Measurements from ENCODE around the gene HP1BP3. TPM values are rescaled to one million over a fixed set of nuclear protein-coding genes. Genes with fewer than 3 reads are reported as not detected.

HP1BP3 gene
- total and polyA plus RNA-seq, 4 donors = 34.8 to 115 (median 72.7) TPM

DNA sequence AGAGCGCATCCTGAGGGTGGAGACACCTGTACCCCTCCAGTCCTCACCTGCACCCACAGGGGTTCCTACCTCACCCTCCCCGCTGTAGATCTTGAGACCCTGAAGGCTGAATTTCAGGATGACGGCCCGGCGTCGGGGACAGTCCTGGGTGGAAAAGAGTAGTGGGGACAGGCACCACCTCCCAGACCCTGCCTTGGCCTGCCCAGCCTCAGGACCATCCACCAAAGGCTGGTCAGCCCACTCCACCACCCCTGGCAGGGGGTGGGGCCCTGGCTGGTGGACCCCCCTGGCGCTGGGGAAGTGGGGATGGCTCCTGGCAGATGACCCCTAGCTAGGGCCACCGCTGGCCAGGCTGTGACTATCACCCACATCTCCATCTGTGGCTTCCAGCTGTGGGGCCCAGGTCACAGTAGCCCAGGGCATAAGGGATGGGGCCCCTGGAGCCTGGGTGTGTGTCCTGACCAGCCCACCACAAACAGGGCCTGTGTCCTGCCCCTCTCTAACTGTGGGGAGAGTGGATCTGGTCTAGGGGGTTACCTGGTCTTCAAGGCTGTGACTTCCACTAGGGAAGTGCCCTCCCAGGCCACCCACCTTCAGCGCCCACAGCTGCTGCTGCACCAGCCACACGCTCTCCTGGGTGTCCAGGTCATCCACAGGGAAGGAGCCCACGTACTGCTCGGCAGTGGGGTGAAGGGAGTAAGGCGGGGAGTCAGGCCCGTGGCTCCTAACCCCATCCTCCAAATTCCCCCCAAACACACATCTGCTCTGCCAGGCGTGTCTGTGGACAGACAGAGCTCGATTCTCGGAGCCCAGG, 60.0 kb downstream of the HP1BP3 start:
- Histone ChIP-seq H3K4me3 (ENCODE audit: low read depth in 1 of 3, low read length in 3 of 3) (no peak overlapping the region), H3K4me1 (ENCODE audit: control insufficient read depth in 4 of 4, insufficient read depth in 4 of 4, low read length in 3 of 4) (peaks cover 0 to 6% (median 4%) of the 10 kb centered on the region in 4 donors), H3K27ac (ENCODE audit: low read depth in 1 of 2, low read length in 2 of 2) (no peak overlapping the region), H3K36me3 (ENCODE audit: control insufficient read depth in 4 of 4, insufficient read depth in 3 of 4, low read depth in 1 of 4, low read length in 3 of 4) (no peaks in the 10 kb centered on the region), H3K9ac (ENCODE audit: low read depth in 1 of 2, low read length in 2 of 2) (no peak overlapping the region), H3K27me3 (ENCODE audit: control insufficient read depth in 4 of 4, insufficient read depth in 4 of 4, low read length in 3 of 4) (no peaks in the 10 kb centered on the region), H3K9me3 (ENCODE audit: control insufficient read depth in 4 of 4, low read length in 3 of 4) (no peaks in the 10 kb centered on the region)
- TF ChIP-seq HNF4A (conservative IDR thresholded peaks at IDR 0.05) (no peak), NR2F2 (IDR thresholded peaks at IDR 0.05) (no peak), JUND (IDR thresholded peaks at IDR 0.05) (no peak), FOXA1 (IDR thresholded peaks at IDR 0.05) (no peak), GABPA (IDR thresholded peaks at IDR 0.05 in 1 of 2, conservative IDR thresholded peaks at IDR 0.05 in 1 of 2) (no peak), HNF4G (IDR thresholded peaks at IDR 0.05) (no peak), EGR1 (IDR thresholded peaks at IDR 0.05; ENCODE audit: low read depth in 2 of 2) (no peak)
- TF ChIP-seq, protein P1, sequence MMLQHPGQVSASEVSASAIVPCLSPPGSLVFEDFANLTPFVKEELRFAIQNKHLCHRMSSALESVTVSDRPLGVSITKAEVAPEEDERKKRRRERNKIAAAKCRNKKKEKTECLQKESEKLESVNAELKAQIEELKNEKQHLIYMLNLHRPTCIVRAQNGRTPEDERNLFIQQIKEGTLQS (IDR thresholded peaks at IDR 0.05) = no peak
- TF ChIP-seq, protein P2, sequence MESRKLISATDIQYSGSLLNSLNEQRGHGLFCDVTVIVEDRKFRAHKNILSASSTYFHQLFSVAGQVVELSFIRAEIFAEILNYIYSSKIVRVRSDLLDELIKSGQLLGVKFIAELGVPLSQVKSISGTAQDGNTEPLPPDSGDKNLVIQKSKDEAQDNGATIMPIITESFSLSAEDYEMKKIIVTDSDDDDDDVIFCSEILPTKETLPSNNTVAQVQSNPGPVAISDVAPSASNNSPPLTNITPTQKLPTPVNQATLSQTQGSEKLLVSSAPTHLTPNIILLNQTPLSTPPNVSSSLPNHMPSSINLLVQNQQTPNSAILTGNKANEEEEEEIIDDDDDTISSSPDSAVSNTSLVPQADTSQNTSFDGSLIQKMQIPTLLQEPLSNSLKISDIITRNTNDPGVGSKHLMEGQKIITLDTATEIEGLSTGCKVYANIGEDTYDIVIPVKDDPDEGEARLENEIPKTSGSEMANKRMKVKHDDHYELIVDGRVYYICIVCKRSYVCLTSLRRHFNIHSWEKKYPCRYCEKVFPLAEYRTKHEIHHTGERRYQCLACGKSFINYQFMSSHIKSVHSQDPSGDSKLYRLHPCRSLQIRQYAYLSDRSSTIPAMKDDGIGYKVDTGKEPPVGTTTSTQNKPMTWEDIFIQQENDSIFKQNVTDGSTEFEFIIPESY (IDR thresholded peaks at IDR 0.05) = no peak
- WGBS = 95% methylated on average over 17 of the region's 17 CpGs
- DNase-seq (ENCODE audit: low spot score) = no peak

DNA sequence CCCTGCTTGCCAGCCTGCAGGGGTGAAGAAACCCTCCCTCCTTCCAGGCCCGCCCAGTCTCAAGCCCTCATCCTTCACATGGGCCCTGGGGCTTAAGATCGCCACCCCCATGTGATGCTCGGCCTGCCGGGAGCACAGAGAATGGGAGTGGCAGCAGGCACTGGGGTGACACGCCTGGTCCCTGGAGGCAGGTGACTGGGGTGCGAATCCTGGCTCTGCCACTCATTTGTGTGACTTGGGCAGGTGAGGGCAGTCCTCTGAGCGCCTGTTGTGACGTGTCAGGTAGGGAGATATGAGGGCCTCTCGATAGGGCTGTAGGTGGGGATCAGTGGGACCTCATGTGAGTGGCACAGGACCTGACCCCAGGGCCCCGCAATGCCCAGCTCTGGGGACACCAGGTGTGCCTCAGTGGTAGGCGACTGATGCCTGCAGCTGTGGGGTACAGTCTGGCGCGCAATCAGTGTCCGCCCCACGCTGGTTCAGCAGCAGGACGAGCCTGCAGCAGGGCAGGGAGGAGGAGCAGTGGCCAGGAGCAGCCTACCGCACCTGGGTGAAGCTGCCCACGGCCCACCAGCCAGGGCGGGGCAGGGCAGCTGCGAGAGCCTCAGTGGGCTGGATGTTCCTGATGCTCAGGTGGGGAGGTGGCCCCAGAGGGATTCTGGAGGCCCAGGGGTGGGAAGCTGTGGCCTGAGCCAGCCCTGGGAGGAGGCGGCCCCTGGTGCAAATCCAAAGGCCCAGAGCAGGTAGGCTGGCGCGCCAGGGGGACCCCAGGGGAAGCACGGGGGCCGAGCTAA, 60.8 kb downstream of the HP1BP3 start:
- no peaks in the 10 kb centered on the region for H3K36me3 ChIP-seq (ENCODE audit: control insufficient read depth in 4 of 4, insufficient read depth in 3 of 4, low read depth in 1 of 4, low read length in 3 of 4)
- H3K9me3 ChIP-seq (ENCODE audit: control insufficient read depth in 4 of 4, low read length in 3 of 4) = no peaks in the 10 kb centered on the region
- no peak overlapping the region for H3K27ac ChIP-seq (ENCODE audit: low read depth in 1 of 2, low read length in 2 of 2)
- H3K4me3 ChIP-seq (ENCODE audit: low read depth in 1 of 3, low read length in 3 of 3) = no peak overlapping the region
- no peaks in the 10 kb centered on the region for H3K27me3 ChIP-seq (ENCODE audit: control insufficient read depth in 4 of 4, insufficient read depth in 4 of 4, low read length in 3 of 4)
- 89% methylated on average over 25 of the region's 25 CpGs for WGBS
- DNase-seq (ENCODE audit: low spot score) = no peak
- TF ChIP-seq FOXA1 (IDR thresholded peaks at IDR 0.05) (no peak), TAF1 (conservative IDR thresholded peaks at IDR 0.05) (no peak), NR2F2 (IDR thresholded peaks at IDR 0.05) (no peak), JUND (IDR thresholded peaks at IDR 0.05) (no peak), HNF4G (IDR thresholded peaks at IDR 0.05) (no peak), RXRA (IDR thresholded peaks at IDR 0.05) (no peak), RAD21 (IDR thresholded peaks at IDR 0.05) (no peak), EGR1 (IDR thresholded peaks at IDR 0.05; ENCODE audit: low read depth in 2 of 2) (no peak), FOXA2 (IDR thresholded peaks at IDR 0.05) (no peak), YY1 (IDR thresholded peaks at IDR 0.05) (no peak), HNF4A (conservative IDR thresholded peaks at IDR 0.05) (no peak)
- TF ChIP-seq, protein P3, sequence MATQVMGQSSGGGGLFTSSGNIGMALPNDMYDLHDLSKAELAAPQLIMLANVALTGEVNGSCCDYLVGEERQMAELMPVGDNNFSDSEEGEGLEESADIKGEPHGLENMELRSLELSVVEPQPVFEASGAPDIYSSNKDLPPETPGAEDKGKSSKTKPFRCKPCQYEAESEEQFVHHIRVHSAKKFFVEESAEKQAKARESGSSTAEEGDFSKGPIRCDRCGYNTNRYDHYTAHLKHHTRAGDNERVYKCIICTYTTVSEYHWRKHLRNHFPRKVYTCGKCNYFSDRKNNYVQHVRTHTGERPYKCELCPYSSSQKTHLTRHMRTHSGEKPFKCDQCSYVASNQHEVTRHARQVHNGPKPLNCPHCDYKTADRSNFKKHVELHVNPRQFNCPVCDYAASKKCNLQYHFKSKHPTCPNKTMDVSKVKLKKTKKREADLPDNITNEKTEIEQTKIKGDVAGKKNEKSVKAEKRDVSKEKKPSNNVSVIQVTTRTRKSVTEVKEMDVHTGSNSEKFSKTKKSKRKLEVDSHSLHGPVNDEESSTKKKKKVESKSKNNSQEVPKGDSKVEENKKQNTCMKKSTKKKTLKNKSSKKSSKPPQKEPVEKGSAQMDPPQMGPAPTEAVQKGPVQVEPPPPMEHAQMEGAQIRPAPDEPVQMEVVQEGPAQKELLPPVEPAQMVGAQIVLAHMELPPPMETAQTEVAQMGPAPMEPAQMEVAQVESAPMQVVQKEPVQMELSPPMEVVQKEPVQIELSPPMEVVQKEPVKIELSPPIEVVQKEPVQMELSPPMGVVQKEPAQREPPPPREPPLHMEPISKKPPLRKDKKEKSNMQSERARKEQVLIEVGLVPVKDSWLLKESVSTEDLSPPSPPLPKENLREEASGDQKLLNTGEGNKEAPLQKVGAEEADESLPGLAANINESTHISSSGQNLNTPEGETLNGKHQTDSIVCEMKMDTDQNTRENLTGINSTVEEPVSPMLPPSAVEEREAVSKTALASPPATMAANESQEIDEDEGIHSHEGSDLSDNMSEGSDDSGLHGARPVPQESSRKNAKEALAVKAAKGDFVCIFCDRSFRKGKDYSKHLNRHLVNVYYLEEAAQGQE (IDR thresholded peaks at IDR 0.05) = no peak
- TF ChIP-seq, protein P1 (IDR thresholded peaks at IDR 0.05) = no peak
- H3K4me1 ChIP-seq (ENCODE audit: control insufficient read depth in 4 of 4, insufficient read depth in 4 of 4, low read length in 3 of 4) = peaks cover 0 to under 1% (median 0%) of the 10 kb centered on the region in 4 donors
- H3K9ac ChIP-seq (ENCODE audit: low read depth in 1 of 2, low read length in 2 of 2) = no peak overlapping the region
